ENCODE data around the gene PCDH9.
A peak's percentile ranks its signal among the peaks of the same experiment; 100 is the strongest.

PCDH9 gene

DNA sequence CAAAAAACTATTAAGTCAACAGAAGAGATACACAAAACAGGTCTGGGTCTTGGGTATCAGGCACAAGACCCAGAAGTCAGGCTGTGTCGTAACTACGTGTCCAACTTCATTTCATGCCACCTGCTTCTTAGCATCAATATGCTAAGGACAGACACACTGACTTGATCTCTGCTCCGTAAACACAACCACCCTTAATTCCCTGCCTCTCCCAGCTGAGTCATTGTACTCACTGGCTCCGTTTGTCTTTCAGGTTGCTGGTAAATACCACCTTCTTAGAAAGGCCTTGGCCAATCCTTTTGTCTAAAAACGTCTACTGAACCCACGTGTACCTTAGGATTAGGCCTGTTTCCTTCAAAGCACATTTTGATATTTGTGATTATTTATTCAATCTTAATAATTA lies 726.2 kb downstream of the PCDH9 start:
- DNase-seq = no peak

DNA sequence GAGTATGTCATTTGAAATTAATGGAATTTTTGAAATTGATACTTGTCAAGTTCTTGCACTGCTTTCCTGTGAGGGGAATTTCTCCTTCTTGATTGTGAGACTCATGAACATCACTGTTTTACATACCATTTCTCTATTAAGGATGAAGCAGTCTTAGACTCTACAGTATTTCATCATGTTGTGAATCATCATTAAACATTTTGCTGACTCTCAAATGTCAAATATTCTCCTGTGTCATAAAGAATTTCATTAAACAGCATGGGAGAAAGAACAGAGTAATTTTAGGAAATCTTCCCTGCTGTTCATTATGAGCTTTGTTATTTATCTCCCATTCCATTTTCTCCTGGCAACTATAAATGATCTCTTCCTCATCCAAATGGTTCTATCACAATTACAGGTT lies 729.0 kb downstream of the PCDH9 start:
- no peak for DNase-seq

DNA sequence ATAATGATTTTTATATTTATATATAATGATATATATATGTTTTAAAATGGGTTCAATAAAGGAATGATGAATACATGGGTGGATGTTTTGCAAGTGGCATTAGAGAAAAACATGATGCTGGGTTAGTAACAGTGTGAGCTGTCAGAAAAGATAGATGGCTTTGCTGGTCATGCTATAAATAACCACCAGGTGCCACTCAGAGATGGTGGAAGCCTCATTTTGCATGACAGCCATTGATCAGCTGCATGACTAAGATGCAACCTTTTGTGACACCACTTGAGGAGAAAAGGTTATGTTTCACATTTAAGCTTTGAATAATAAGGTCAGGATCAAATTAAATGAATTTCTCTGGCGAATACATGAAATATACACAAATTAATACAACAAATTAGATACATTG lies 737.7 kb downstream of the PCDH9 start:
- peak; percentile 69 for DNase-seq

DNA sequence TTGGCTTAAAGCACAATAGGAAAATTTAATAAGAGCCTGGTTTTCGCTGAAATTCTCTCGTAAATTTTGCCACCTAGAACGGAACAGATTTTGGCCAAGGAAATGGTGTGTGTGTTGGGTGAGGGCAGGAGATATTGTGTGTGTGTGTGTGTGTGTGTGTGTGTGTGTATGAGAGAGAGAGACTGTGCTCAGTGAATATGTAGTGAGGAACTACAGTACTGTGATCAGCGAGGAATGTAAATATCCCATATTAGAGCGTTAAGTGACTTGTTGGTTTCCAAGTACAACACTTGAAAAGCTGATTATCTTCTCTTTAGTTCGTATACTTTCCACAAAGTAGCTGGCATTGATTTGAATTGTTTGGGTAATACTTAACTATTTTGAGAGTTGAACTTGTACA lies 738.9 kb downstream of the PCDH9 start:
- no peak for DNase-seq

DNA sequence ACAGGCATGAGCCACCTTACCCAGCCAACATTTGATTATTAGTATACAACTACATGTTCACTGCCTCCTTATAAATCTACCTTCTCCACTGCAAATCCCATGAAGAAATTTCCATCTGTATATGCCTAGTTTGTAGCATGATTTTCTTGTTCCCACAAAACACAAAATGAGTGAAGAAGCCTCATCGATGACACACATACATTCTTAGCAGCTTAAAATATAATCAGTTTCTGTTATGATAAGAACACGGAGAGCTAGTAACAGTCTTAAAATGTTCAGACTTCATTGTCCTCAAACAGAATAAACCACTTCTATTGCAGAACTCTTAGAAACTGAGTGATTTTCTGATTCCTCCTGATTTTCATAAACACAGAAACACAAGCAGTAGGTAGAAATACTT lies 740.5 kb downstream of the PCDH9 start:
- DNase-seq = no peak

DNA sequence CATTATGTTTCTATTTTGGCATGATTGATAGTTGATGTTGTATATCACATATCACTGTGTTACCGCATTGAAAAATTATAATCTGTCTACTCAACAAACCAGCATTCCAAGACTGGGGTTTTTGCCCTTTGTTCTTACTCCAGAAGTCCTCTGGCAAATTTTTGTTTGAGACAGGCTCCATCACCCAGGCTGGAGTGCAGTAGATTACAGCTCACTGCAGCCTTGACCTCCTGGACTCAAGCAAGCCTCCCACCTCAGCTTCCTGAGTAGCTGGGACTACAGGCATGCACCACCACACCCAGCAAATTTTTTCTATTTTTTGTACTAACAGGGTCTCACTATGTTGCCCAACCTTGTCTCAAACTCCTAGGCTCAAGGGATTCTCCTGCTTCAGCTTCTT lies 741.0 kb downstream of the PCDH9 start:
- no peak for DNase-seq

GRCh38 chr13:66483712-66484111 lies 746.4 kb downstream of the PCDH9 start:
- no peak for DNase-seq

- no peak for DNase-seq
Measured at GRCh38 chr13:66482836-66483235, 747.3 kb downstream of the PCDH9 start.

DNA sequence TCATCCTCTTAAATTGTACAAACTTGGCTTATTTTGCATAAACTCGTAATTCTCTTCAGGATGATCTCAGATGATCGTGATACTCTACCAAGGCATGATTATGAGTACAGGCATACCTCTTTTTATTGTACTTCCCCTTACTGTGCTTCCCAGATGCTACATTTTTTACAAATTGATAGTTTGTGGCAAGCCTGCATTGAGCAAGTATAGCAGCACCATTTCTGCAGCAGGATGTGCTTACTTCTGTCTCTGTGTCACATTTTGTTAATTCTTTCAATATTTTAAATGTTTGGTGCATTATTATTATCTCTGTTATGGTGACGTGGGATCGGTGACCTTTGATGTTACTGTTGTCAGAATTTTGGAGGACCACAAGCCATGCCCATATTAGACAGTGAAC lies 752.3 kb downstream of the PCDH9 start:
- DNase-seq = no peak

DNA sequence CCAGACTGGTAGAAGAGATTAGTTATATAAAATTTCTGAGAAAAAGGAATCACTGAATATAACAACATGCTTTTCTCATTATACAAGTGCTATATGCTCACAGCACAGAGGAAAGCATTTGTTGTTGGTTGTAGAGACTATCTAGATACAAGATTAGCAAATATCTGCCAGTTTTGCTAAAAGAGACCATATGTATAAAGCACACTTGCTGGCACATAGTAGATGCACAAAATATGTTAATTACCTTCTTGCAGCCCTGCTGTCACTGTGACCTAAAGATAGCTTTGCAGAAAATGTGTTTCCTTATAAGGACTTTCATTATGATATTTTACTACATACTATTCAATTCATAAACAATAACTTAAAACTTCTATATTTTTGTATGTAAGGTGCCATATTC lies 755.1 kb downstream of the PCDH9 start:
- DNase-seq = no peak

GRCh38 chr13:66469745-66470144 lies 760.4 kb downstream of the PCDH9 start:
- DNase-seq = no peak

DNA sequence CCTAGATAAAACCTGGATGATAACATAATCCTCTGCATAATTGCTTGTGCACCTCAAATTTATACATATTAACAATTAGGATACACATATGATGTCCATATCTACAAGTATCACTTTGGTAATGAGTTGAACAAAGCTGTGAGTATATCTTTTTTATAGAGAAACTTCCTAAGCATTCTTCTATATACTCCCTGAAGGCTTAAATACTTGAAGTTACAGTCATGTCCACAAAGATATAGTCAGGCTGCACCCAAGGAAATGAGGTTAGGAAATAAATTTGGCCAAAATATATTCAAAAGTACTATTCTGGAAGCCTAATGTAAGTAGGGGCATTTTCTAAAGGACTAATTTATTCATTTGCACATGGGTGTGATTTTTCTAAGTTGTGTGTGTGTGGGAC lies 761.5 kb downstream of the PCDH9 start:
- no peak for DNase-seq

- DNase-seq = peak; percentile 10
Measured at GRCh38 chr13:66462187-66462586, 767.9 kb downstream of the PCDH9 start.

DNA sequence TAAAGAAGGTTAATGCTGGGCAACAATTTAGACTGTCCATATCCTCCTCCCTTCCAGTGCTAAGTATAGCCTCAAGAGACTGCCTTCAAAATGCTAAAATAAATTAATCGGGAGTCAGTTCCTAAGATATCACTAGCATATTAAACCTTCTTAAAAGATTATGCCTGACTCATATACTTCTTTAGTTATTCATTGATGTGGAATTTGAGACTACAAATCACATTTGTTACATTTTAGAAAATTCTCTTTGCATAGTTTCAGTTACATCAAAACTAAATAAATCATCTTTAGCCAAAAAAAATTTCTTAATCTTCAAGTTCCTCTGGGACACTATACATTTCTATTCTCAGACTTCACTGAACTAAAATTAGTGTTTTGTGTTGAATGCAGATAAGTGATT lies 769.1 kb downstream of the PCDH9 start:
- no peak for DNase-seq

DNA sequence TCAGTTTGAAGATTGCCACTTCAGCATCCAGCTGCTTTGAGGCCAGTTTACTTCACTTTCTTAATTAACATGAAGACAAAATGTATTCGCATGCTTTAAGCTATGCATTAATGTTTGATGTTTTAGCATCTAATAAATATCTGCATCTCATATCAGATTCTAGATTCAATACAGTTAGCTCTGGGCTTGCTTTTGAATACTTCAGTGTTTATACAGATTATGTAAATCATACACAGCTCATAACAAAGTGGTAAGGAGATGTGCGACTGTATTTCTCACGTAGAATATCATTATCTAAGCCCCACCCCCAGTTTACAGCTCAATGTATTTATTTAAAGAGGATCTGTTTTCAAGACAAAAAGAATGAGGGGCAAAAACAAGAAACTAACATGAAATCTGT lies 770.5 kb downstream of the PCDH9 start:
- no peak for DNase-seq

DNA sequence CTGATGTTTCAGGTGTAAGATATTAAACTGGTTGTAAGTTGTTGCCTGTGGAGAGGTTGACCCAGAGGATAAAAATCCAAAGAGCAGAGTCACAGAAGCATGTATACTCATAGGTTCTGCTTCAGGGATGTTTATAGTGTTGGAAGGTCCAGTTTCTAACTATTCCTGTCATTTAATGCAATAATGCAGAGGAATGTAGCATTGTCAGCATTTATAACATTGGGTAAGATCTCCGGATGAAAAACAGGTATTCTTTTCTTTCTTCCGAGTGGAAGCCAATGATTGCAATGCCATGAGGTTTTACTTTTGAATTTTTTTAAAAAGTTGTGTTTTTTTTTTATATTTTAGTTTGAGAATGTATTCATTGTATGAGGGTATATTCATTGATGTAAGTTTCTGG lies 771.0 kb downstream of the PCDH9 start:
- DNase-seq = no peak

GRCh38 chr13:66446413-66446812 lies 783.7 kb downstream of the PCDH9 start:
- no peak for DNase-seq

GRCh38 chr13:66443926-66444325 lies 786.2 kb downstream of the PCDH9 start:
- DNase-seq = no peak

DNA sequence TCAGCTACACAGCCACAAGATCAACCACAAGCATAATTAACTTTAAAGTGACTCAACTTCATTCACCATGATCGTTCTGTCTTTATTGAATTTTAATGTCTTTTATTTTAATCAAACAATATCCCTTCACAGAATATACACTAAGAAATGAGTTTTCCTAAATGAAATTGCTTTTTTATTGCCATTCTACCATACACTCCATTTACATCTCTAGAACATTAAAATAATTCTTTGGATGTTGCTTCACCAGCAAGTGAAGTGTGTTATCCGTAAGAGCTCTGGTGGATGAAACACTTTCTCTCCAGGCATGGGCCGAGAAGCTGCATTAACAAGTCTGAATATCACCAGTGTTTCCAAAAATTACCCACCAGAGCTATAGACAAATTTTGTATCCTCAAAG lies 789.2 kb downstream of the PCDH9 start:
- DNase-seq = no peak

GRCh38 chr13:66430728-66431127 lies 799.4 kb downstream of the PCDH9 start:
- DNase-seq = no peak

GRCh38 chr13:66430269-66430668 lies 799.9 kb downstream of the PCDH9 start:
- no peak for DNase-seq

GRCh38 chr13:66429156-66429555 lies 801.0 kb downstream of the PCDH9 start:
- no peak for DNase-seq

DNA sequence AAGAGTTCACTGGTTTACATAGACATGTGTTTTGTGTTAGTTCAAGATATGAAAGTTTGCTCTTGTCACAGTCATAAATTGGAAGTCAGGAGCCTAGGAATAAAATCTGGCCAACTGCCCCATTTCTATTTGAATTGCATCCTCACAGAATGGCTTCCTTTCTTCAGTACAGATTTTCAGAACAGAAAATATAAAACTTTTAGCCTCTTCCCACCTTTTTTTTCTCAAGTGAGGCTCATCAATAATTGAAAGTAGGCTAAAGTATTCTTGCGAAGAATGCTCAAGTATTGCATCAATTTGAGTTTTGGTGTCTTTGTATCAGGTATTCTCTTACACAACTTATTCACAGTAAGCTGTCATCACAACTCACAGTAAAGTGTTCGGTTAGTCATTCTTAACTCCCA lies 802.7 kb downstream of the PCDH9 start:
- DNase-seq = no peak

DNA sequence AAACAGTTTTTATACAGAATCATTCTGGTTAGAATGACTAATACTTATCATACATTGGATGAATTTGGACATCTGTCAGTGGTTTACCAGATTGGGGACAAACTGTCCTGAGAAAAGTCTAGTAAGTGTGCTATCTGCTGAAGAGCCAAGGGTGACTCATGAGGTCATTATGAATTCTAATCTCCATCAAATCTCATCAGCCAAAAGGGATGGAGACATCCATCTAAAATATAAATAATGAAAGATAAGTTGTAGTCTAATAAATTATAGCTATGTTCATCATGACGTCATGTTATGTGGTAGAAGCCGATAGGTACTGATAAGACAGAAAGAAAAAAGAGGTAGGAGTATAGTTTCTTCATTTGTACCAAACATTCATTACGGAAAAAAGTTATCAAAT lies 804.4 kb downstream of the PCDH9 start:
- no peak for DNase-seq

DNA sequence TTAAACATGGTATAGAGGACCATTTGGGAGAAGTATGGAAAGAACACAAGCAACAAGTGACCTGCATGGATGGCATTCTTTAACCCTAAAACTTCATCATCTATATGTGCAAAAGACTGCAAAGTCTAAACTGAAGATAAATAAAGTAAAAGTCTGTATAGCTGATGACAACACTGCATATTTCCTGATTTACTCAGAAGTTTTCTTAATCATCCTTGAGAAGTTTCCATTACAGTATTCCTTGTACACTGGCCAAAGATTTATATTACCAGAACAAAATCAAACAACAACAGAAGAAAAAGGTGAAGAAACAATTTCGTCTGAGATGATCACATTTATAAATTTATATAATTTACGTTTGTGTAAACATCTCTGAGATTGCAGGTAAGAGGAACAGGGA lies 805.7 kb downstream of the PCDH9 start:
- no peak for DNase-seq

DNA sequence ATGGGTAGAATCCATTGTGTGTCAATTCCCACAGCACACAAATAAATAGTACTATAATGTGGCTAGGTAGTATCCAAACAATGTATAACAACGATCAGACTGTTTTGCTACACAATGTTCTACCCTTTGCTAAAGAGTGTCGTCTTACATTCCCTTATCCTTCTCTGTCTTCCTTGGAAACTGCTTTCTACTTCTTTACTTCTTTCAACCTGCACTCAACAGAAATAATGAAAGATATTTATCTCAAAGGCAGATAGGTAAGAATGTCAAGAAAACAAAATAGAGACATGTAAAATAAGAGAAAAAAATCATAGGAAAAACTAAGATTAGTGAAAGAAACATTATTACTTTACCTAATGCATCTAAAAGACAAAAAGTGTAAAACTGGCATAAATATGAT lies 814.7 kb downstream of the PCDH9 start:
- no peak for DNase-seq
